ENCODE results near the gene GRIA3.

DNA sequence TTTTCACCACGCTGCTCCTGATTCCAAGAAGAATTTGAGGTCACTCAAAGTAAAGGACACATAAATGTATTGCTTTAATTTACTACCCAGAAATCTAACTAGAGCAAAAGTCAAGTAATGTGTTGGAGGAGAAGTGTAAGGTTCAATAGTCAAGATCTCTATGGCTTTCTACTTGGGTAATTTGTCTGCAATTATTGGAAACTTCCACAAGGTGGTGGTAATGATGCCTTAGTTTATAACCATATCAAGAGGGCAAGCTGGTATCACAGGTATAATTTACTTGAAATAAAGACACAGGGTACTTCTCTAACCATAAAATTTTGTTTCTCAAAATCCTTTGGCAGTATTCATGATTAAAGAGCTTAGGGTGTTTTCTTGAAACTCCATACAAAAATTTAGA lies 10.2 kb upstream of the GRIA3 start:
- TF ChIP-seq, protein P1, sequence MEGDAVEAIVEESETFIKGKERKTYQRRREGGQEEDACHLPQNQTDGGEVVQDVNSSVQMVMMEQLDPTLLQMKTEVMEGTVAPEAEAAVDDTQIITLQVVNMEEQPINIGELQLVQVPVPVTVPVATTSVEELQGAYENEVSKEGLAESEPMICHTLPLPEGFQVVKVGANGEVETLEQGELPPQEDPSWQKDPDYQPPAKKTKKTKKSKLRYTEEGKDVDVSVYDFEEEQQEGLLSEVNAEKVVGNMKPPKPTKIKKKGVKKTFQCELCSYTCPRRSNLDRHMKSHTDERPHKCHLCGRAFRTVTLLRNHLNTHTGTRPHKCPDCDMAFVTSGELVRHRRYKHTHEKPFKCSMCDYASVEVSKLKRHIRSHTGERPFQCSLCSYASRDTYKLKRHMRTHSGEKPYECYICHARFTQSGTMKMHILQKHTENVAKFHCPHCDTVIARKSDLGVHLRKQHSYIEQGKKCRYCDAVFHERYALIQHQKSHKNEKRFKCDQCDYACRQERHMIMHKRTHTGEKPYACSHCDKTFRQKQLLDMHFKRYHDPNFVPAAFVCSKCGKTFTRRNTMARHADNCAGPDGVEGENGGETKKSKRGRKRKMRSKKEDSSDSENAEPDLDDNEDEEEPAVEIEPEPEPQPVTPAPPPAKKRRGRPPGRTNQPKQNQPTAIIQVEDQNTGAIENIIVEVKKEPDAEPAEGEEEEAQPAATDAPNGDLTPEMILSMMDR (IDR thresholded peaks at IDR 0.05): no peak
- TF ChIP-seq POLR2A (IDR thresholded peaks at IDR 0.05) (no peak), EP300 (IDR thresholded peaks at IDR 0.05) (no peak)
